ENCODE measurements around the gene LTB. TPM values are rescaled to one million over a fixed set of nuclear protein-coding genes. Genes with fewer than 3 reads are reported as not detected.
A peak's percentile ranks its signal among the peaks of the same experiment; 100 is the strongest.

Gene LTB
- total and polyA plus RNA-seq, 9 of the 15 experiments (the other 6 are each of a cell fraction or from before 2014, with no cell fraction given): 0.07 to 0.51 TPM; not detected in 7

GRCh38 chr6:31580807-31581433 lies 1.3 kb downstream of the LTB start (continued):
- TF ChIP-seq, protein P1, sequence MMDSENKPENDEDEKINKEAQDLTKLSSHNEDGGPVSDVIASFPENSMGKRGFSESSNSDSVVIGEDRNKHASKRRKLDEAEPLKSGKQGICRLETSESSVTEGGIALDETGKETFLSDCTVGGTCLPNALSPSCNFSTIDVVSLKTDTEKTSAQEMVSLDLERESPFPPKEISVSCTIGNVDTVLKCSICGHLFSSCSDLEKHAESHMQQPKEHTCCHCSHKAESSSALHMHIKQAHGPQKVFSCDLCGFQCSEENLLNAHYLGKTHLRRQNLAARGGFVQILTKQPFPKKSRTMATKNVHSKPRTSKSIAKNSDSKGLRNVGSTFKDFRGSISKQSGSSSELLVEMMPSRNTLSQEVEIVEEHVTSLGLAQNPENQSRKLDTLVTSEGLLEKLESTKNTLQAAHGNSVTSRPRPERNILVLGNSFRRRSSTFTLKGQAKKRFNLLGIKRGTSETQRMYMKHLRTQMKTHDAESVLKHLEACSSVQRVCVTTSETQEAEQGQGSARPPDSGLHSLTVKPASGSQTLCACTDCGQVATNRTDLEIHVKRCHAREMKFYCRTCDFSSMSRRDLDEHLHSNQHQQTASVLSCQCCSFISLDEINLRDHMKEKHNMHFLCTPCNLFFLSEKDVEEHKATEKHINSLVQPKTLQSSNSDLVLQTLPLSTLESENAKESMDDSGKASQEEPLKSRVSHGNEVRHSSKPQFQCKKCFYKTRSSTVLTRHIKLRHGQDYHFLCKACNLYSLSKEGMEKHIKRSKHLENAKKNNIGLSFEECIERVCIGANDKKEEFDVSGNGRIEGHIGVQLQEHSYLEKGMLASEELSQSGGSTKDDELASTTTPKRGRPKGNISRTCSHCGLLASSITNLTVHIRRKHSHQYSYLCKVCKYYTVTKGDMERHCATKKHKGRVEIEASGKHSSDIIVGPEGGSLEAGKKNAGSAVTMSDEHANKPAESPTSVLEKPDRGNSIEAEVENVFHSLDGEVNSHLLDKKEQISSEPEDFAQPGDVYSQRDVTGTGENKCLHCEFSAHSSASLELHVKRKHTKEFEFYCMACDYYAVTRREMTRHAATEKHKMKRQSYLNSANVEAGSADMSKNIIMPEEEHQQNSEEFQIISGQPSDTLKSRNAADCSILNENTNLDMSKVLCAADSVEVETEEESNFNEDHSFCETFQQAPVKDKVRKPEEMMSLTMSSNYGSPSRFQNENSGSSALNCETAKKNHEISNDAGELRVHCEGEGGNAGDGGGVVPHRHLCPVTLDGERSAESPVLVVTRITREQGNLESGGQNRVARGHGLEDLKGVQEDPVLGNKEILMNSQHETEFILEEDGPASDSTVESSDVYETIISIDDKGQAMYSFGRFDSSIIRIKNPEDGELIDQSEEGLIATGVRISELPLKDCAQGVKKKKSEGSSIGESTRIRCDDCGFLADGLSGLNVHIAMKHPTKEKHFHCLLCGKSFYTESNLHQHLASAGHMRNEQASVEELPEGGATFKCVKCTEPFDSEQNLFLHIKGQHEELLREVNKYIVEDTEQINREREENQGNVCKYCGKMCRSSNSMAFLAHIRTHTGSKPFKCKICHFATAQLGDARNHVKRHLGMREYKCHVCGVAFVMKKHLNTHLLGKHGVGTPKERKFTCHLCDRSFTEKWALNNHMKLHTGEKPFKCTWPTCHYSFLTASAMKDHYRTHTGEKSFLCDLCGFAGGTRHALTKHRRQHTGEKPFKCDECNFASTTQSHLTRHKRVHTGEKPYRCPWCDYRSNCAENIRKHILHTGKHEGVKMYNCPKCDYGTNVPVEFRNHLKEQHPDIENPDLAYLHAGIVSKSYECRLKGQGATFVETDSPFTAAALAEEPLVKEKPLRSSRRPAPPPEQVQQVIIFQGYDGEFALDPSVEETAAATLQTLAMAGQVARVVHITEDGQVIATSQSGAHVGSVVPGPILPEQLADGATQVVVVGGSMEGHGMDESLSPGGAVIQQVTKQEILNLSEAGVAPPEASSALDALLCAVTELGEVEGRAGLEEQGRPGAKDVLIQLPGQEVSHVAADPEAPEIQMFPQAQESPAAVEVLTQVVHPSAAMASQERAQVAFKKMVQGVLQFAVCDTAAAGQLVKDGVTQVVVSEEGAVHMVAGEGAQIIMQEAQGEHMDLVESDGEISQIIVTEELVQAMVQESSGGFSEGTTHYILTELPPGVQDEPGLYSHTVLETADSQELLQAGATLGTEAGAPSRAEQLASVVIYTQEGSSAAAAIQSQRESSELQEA (IDR thresholded peaks at IDR 0.05; ENCODE audit: low read depth): no peak
- TF ChIP-seq PPARD (CRISPR knock-in tag; IDR thresholded peaks at IDR 0.05) (no peak), GTF2E2 (tag; IDR thresholded peaks at IDR 0.05) (peak; percentile 56; the same call in 1 of the 2 replicates), STAT5A (IDR thresholded peaks at IDR 0.05; ENCODE audit: borderline replicate concordance, low read length) (no peak), ZSCAN29 (IDR thresholded peaks at IDR 0.05) (0 out of 2 replicates have a peak, but pooled peaks have one; percentile 34), ZNF263 (CRISPR knock-in tag; IDR thresholded peaks at IDR 0.05; ENCODE audit: borderline replicate concordance) (peak; percentile 98), IRF9 (tag; IDR thresholded peaks at IDR 0.05) (no peak), ZNF77 (CRISPR knock-in tag; IDR thresholded peaks at IDR 0.05) (no peak)
- TF ChIP-seq, protein P2, sequence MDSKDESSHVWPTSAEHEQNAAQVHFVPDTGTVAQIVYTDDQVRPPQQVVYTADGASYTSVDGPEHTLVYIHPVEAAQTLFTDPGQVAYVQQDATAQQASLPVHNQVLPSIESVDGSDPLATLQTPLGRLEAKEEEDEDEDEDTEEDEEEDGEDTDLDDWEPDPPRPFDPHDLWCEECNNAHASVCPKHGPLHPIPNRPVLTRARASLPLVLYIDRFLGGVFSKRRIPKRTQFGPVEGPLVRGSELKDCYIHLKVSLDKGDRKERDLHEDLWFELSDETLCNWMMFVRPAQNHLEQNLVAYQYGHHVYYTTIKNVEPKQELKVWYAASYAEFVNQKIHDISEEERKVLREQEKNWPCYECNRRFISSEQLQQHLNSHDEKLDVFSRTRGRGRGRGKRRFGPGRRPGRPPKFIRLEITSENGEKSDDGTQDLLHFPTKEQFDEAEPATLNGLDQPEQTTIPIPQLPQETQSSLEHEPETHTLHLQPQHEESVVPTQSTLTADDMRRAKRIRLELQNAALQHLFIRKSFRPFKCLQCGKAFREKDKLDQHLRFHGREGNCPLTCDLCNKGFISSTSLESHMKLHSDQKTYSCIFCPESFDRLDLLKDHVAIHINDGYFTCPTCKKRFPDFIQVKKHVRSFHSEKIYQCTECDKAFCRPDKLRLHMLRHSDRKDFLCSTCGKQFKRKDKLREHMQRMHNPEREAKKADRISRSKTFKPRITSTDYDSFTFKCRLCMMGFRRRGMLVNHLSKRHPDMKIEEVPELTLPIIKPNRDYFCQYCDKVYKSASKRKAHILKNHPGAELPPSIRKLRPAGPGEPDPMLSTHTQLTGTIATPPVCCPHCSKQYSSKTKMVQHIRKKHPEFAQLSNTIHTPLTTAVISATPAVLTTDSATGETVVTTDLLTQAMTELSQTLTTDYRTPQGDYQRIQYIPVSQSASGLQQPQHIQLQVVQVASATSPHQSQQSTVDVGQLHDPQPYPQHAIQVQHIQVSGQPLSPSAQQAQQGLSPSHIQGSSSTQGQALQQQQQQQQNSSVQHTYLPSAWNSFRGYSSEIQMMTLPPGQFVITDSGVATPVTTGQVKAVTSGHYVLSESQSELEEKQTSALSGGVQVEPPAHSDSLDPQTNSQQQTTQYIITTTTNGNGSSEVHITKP (IDR thresholded peaks at IDR 0.05; ENCODE audit: partially characterized antibody): peak; percentile 35

Data from K562 (cell line).